UCSD-AML1 (cell line): Measurements from ENCODE around the gene ERVW-1.
A peak's percentile ranks its signal among the peaks of the same experiment; 100 is the strongest.
"Not testable (repeated sequence)": the region's sequence is repeated elsewhere in the genome, so short reads cannot be mapped to it uniquely, and the experiment has no call there.

Experiments used
- DNase-seq: peaks from one replicate; lab custom pipeline; 2025; ENCODE audit not compliant: unreplicated experiment; lab: John Stamatoyannopoulos, UW

The ERVW-1 gene

GRCh38 chr7:92475261-92475770 lies 2.4 kb downstream of the ERVW-1 start:
- DNase-seq: not testable (repeated sequence)

GRCh38 chr7:92473989-92474388 lies 3.8 kb downstream of the ERVW-1 start:
- DNase-seq: not testable (repeated sequence)

- not testable (repeated sequence) for DNase-seq
Observed at GRCh38 chr7:92468589-92468988, 9.2 kb downstream of the ERVW-1 start.

GRCh38 chr7:92466682-92467081 lies 11.1 kb downstream of the ERVW-1 start:
- no peak for DNase-seq

- DNase-seq: no peak
Observed at GRCh38 chr7:92464515-92464914, 13.2 kb downstream of the ERVW-1 start.

- DNase-seq: no peak
Observed at GRCh38 chr7:92462560-92462959, 15.2 kb downstream of the ERVW-1 start.

- no peak for DNase-seq
Observed at GRCh38 chr7:92461027-92462003, 16.4 kb downstream of the ERVW-1 start.

- DNase-seq: no peak
Observed at GRCh38 chr7:92460510-92460909, 17.2 kb downstream of the ERVW-1 start.

- no peak for DNase-seq
Observed at GRCh38 chr7:92460109-92460508, 17.6 kb downstream of the ERVW-1 start.

- no peak for DNase-seq
Observed at GRCh38 chr7:92456236-92456635, 21.5 kb downstream of the ERVW-1 start.

- DNase-seq: no peak
Observed at GRCh38 chr7:92451645-92452044, 26.1 kb downstream of the ERVW-1 start.

- peak; percentile 18 for DNase-seq
Observed at GRCh38 chr7:92448205-92448747, 29.5 kb downstream of the ERVW-1 start.

GRCh38 chr7:92447345-92448204 lies 30.2 kb downstream of the ERVW-1 start, which contains the start of gene GATAD1:
Gene GATAD1 (plus strand): TSS chr7:92447482. CDS start chr7:92447730, 248 bp downstream.
- peak; percentile 73 for DNase-seq

- DNase-seq: no peak
Observed at GRCh38 chr7:92446869-92447344, 30.8 kb downstream of the ERVW-1 start.

GRCh38 chr7:92442720-92443119 lies 35.0 kb downstream of the ERVW-1 start:
- not testable (repeated sequence) for DNase-seq

GRCh38 chr7:92437956-92438491 lies 39.7 kb downstream of the ERVW-1 start:
- no peak for DNase-seq

- no peak for DNase-seq
Observed at GRCh38 chr7:92436612-92437445, 40.9 kb downstream of the ERVW-1 start.

GRCh38 chr7:92435542-92435941 lies 42.2 kb downstream of the ERVW-1 start:
- no peak for DNase-seq

- no peak for DNase-seq
Observed at GRCh38 chr7:92433019-92433418, 44.7 kb downstream of the ERVW-1 start.
